HG03103 (cell line): ENCODE data around the gene PCDHAC2.

Source experiments
- ATAC-seq: cut with Tn5 transposase; IDR thresholded peaks from one replicate; pipeline ENCODE4 v1.9.1; 2021; ENCODE audit warnings: low read depth; ENCODE audit not compliant: unreplicated experiment

PCDHAC2 gene

GRCh38 chr5:140966293-140967225, at the start of gene PCDHAC2:
TSS of gene PCDHAC2 (plus strand) at chr5:140966476. CDS start at chr5:140966767, 291 bp downstream.
- no peak for ATAC-seq

GRCh38 chr5:140923601-140924000, 42.7 kb upstream of the PCDHAC2 start:
- ATAC-seq: no peak

- no peak for ATAC-seq
Measured at GRCh38 chr5:140925806-140926442, 40.4 kb upstream of the PCDHAC2 start, which contains the start of gene PCDHAC1. TSS of gene PCDHAC1 (plus strand) at chr5:140926299. CDS start at chr5:140926893, 594 bp downstream.

GRCh38 chr5:140926443-140927227, 39.6 kb upstream of the PCDHAC2 start:
- no peak for ATAC-seq

GRCh38 chr5:140927228-140927573, 39.1 kb upstream of the PCDHAC2 start:
- no peak for ATAC-seq

GRCh38 chr5:140934964-140935606, 31.2 kb upstream of the PCDHAC2 start:
- ATAC-seq: no peak

GRCh38 chr5:140946578-140946977, 19.7 kb upstream of the PCDHAC2 start:
- no peak for ATAC-seq

- ATAC-seq: no peak
Measured at GRCh38 chr5:140951636-140952035, 14.6 kb upstream of the PCDHAC2 start.

GRCh38 chr5:140953234-140953633, 13.0 kb upstream of the PCDHAC2 start:
- no peak for ATAC-seq

GRCh38 chr5:140962190-140962589, 4.1 kb upstream of the PCDHAC2 start:
- no peak for ATAC-seq

GRCh38 chr5:140964356-140964755, 1.9 kb upstream of the PCDHAC2 start:
- no peak for ATAC-seq

GRCh38 chr5:140965905-140966292, 377 bp upstream of the PCDHAC2 start:
- ATAC-seq: no peak

- no peak for ATAC-seq
Measured at GRCh38 chr5:140967226-140967893, 1.1 kb downstream of the PCDHAC2 start.

GRCh38 chr5:140969880-140970279, 3.6 kb downstream of the PCDHAC2 start:
- no peak for ATAC-seq

- no peak for ATAC-seq
Measured at GRCh38 chr5:140973550-140973949, 7.3 kb downstream of the PCDHAC2 start.

- ATAC-seq: no peak
Measured at GRCh38 chr5:140977003-140977402, 10.7 kb downstream of the PCDHAC2 start.

GRCh38 chr5:140978260-140978659, 12.0 kb downstream of the PCDHAC2 start:
- ATAC-seq: no peak

GRCh38 chr5:140978983-140979382, 12.7 kb downstream of the PCDHAC2 start:
- ATAC-seq: no peak

GRCh38 chr5:140982083-140982716, 15.9 kb downstream of the PCDHAC2 start:
- no peak for ATAC-seq
